Esophagus mucosa (tissue), 1 donor: ENCODE measurements around the gene MGA. TPM values are rescaled to one million over a fixed set of nuclear protein-coding genes. Genes with fewer than 3 reads are reported as not detected.

Experiments used
- ATAC-seq: fragments of 200-7000 bp; cut with Tn5 transposase; one replicate; pipeline ENCODE4 v1.9.1; 2020
- total RNA-seq: library from RNA; stranded (reverse); gene quantifications from one replicate; pipeline ENCODE4 v1.2.4, GENCODE V29; 2023
- donor health status: DM: yes; HTN: yes; CAD: no.

MGA gene
- total RNA-seq, 1 donor from 2014 or later: 18.2 TPM

DNA sequence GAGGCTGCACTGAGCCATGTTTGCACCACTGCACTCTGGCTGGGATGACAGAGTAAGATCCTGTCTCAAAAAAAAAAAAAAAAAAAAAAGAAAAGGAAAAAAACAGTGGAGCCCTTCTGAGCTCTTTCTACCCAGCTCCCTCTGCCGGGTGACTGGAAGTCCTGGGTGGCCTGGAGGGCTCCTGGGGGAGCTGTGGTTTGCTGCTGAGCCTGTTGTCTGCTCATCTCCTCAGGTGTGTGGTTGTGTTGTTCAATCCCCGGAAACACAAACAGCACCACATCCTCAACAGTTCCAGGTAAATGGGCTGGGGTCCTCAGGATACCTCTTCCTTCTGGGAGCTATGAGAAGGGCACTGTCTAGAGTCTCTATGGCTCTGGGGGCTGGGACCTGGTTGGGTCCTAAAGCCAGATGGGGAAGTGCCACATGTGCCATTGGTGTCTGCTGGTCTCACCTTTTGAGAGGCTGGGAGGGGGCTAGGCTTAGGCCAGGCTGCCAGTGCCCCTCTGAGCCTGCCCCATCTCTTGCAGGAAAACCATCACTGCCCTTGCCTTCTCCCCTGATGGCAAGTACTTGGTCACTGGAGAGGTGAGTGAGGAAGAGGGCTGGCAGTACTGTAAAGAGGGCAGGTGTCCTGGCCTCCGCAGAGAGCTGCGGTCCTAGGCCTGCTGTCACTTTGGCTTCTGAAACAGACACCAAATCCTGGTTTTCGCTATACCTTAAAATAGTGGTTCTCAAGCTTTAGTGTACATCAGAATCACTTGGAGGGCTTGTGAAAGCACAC, 150.6 kb downstream of the MGA start:
- no peak for ATAC-seq

DNA sequence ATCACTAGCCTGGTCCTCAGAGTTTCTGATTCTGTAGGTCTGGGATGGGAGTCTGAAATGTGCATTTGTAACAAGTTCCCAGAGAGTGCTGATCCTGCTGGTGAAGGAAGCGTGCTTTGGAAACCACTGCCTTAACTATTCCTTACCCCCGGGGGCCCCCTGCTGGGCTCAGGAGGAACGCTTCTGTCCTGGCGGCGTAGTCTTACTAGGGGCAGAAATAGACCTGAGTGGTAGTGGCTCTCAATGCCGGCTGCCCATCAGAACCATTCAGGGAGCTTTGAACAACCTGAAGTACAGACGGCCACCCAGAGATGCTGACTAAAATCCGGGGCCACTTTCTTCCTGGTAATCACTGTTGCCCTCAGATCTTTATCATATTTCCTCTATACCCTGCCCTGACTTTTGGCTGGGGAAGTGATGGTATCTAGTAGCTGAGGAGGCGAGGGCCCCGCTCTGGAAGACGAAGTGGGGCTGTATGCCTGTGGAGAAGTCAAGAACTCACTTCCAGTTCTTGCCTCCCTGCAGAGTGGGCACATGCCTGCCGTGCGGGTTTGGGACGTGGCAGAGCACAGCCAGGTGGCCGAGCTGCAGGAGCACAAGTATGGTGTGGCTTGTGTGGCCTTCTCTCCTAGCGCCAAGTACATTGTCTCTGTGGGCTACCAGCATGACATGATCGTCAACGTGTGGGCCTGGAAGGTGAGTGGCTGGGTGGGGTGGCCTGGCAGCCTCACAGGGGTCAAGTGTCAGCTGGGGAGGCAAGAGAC, 151.4 kb downstream of the MGA start:
- peak; percentile 72 for ATAC-seq

- ATAC-seq: no peak
These were observed 152.7 kb downstream of the MGA start for GRCh38 chr15:41812820-41813375.

GRCh38 chr15:41813426-41813825, 153.2 kb downstream of the MGA start:
- ATAC-seq: no peak

GRCh38 chr15:41814534-41814933, 154.3 kb downstream of the MGA start:
- ATAC-seq: no peak

GRCh38 chr15:41816788-41817187, 156.6 kb downstream of the MGA start:
- no peak for ATAC-seq

- no peak for ATAC-seq
These were observed 157.1 kb downstream of the MGA start for GRCh38 chr15:41817327-41817726.

GRCh38 chr15:41817781-41818180, 157.6 kb downstream of the MGA start:
- ATAC-seq: no peak

GRCh38 chr15:41819455-41820050, 159.3 kb downstream of the MGA start:
- peak; percentile 40 for ATAC-seq

DNA sequence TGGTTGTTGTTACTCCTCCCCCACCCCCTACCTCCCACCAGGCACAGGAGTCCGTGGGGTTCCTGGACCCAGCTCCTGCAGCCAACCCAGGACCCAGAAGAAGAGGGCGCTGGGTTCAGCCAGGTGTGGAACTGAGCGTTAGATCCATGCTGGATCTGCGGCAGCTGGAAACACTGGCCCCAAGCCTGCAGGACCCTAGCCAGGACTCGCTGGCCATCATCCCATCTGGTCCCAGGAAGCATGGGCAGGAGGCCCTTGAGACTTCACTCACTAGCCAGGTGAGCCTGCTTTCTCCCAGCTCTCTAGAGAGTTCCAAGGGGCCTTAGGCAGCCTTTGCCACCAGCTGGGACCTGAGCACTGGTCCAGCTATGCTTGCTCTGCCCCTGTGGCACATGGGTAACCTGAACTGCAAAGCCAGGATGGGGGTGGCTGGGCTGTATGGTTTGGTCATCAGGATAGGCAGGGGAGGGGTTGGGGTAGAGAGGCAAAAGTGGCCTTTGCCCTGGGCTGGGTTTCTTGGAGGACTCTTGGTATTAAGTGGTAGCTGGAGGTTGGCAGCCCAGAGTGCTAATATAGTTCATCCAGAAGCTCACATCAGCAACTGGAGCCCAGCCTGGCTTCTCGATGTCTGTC, 160.7 kb downstream of the MGA start:
- ATAC-seq: no peak

GRCh38 chr15:41821831-41822230, 161.6 kb downstream of the MGA start:
- no peak for ATAC-seq

GRCh38 chr15:41822471-41822870, 162.3 kb downstream of the MGA start:
- no peak for ATAC-seq

Other genes starting within 250 kb of the MGA start
- 21.4 TPM for gene RTF1, start 243.3 kb upstream of the MGA start, total RNA-seq
- 0.16 TPM for gene ITPKA, start 166.5 kb upstream of the MGA start, total RNA-seq
- gene LTK, start 146.6 kb upstream of the MGA start, total RNA-seq: 0.12 TPM
- gene RPAP1, start 116.1 kb upstream of the MGA start, total RNA-seq: 25.5 TPM
- gene TYRO3, start 101.2 kb upstream of the MGA start, total RNA-seq: 13.4 TPM
- 26.1 TPM for gene MAPKBP1, start 114.1 kb downstream of the MGA start, total RNA-seq
- gene JMJD7, start 167.7 kb downstream of the MGA start, total RNA-seq: 35.4 TPM
- 23.6 TPM for gene PLA2G4B, start 178.4 kb downstream of the MGA start, total RNA-seq
- 2.1 TPM for gene SPTBN5, start 233.6 kb downstream of the MGA start, total RNA-seq